Astrocyte (in vitro differentiated cells and primary cell): Measurements from ENCODE around the gene TBATA. TPM values are rescaled to one million over a fixed set of nuclear protein-coding genes. Genes with fewer than 3 reads are reported as not detected.

Experiments
- DNase-seq: peaks from one replicate; pipeline ENCODE4 v3.0.0-alpha.2; 2010; ENCODE audit warnings: low read depth
- FAIRE-seq: peaks from 2 replicates; lab custom pipeline; 2011; peaks lifted over from hg19 to GRCh38; lab: Jason Lieb, UNC
- H2AFZ ChIP-seq: 2 replicates; pipeline ENCODE4 v1.6.0; 2012; ENCODE audit warnings: low read depth, low read length, inconsistent platforms
- H3K27ac ChIP-seq: 2 replicates; pipeline ENCODE4 v1.5.1; 2011; ENCODE audit warnings: low read depth, low read length, inconsistent platforms
- H3K27me3 ChIP-seq: 2 replicates; pipeline ENCODE4 v1.6.0; 2011; ENCODE audit warnings: low read length, inconsistent platforms; ENCODE audit not compliant: insufficient read depth
- H3K36me3 ChIP-seq: 2 replicates; pipeline ENCODE4 v1.5.1; 2011; ENCODE audit warnings: low read length, inconsistent platforms; ENCODE audit not compliant: insufficient read depth
- H3K4me1 ChIP-seq: 2 replicates; pipeline ENCODE4 v1.5.1; 2011; ENCODE audit warnings: low read length, inconsistent platforms; ENCODE audit not compliant: insufficient read depth
- H3K4me2 ChIP-seq: 2 replicates; pipeline ENCODE4 v1.6.0; 2012; ENCODE audit warnings: low read length, inconsistent platforms
- H3K4me3 ChIP-seq: 2 replicates; pipeline ENCODE4 v1.5.1; 2011; ENCODE audit warnings: low read depth, mild to moderate bottlenecking, low read length, inconsistent platforms; ENCODE audit not compliant: insufficient read depth
- H3K79me2 ChIP-seq: 2 replicates; pipeline ENCODE4 v1.6.0; 2012; ENCODE audit warnings: mild to moderate bottlenecking, low read length, inconsistent platforms; ENCODE audit not compliant: insufficient read depth
- H3K9ac ChIP-seq: 2 replicates; pipeline ENCODE4 v1.6.0; 2012; ENCODE audit warnings: mild to moderate bottlenecking, low read length, inconsistent platforms
- H3K9me3 ChIP-seq: 2 replicates; pipeline ENCODE4 v1.5.1; 2012; ENCODE audit warnings: low read depth, mild to moderate bottlenecking, low read length, inconsistent platforms; ENCODE audit not compliant: insufficient read depth
- H4K20me1 ChIP-seq: 2 replicates; pipeline ENCODE4 v1.6.0; 2012; ENCODE audit warnings: low read length, inconsistent platforms; ENCODE audit not compliant: insufficient read depth
- H3K27ac Mint-ChIP-seq: one replicate; pipeline ENCODE4 v1.8.0; 2021; ENCODE audit warnings: mild to moderate bottlenecking, mixed read lengths; ENCODE audit not compliant: unreplicated experiment
- H3K27me3 Mint-ChIP-seq: one replicate; pipeline ENCODE4 v1.8.0; 2021; ENCODE audit warnings: low read depth, mixed read lengths; ENCODE audit not compliant: unreplicated experiment
- H3K36me3 Mint-ChIP-seq: one replicate; pipeline ENCODE4 v1.8.0; 2021; ENCODE audit warnings: low read depth, mixed read lengths; ENCODE audit not compliant: unreplicated experiment
- H3K4me1 Mint-ChIP-seq: one replicate; pipeline ENCODE4 v1.8.0; 2021; ENCODE audit warnings: low read depth, mixed read lengths; ENCODE audit not compliant: unreplicated experiment
- H3K4me3 Mint-ChIP-seq: one replicate; pipeline ENCODE4 v1.8.0; 2021; ENCODE audit warnings: mild to moderate bottlenecking, moderate library complexity, mixed read lengths; ENCODE audit not compliant: unreplicated experiment
- H3K9me3 Mint-ChIP-seq: one replicate; pipeline ENCODE4 v1.8.0; 2021; ENCODE audit warnings: mild to moderate bottlenecking, mixed read lengths; ENCODE audit not compliant: unreplicated experiment
- CTCF ChIP-seq: IDR thresholded peaks from 2 replicates; pipeline ENCODE4 v1.5.1; 2011; ENCODE audit warnings: low read depth, mild to moderate bottlenecking, inconsistent platforms, low read length, moderate library complexity; ENCODE audit not compliant: insufficient read depth
- EZH2 ChIP-seq: IDR thresholded peaks from 2 replicates; pipeline ENCODE4 v1.6.1; 2012; ENCODE audit warnings: mild to moderate bottlenecking, low read length, inconsistent platforms; ENCODE audit not compliant: insufficient read depth
- total RNA-seq: library from RNA; stranded (reverse); gene quantifications from 2 replicates; pipeline ENCODE4 v1.2.1, GENCODE V29; 2021

Gene TBATA
- total RNA-seq, 1 donor from 2014 or later = not detected

DNA sequence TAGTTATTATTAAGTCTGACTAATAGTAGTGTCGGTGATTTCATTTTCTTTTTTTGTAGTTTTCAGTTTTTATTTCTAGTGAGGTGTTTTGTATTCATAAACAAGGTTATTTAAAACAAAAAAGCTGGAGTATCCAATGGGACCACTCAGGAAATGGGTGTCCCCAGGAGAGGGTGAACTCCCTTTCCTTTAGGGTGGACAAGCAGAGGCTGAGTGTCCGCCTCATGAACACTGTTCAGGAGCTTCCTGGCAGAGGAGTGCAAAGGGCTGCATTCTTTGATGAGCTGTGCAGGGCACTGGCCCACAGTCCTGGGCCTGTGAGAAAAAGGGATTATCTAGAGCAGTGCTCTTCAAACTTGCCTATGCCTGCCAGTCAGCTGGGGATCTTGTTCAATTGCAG, 56.8 kb downstream of the TBATA start:
- Mint-ChIP-seq H3K27ac (no peak overlapping the region), H3K27me3 (peaks cover 14% of the 10 kb centered on the region), H3K4me3 (no peak overlapping the region), H3K4me1 (no peaks in the 10 kb centered on the region), H3K9me3 (peaks cover 4% of the 10 kb centered on the region), H3K36me3 (peaks cover 34% of the 10 kb centered on the region)
- DNase-seq (no peak), FAIRE-seq (no peak)
- no peak for TF ChIP-seq EZH2
- no peak for TF ChIP-seq CTCF
- Histone ChIP-seq H3K79me2 (no peaks in the 10 kb centered on the region), H3K36me3 (no peaks in the 10 kb centered on the region), H3K9me3 (no peaks in the 10 kb centered on the region), H3K4me1 (no peaks in the 10 kb centered on the region), H3K4me2 (no peak overlapping the region), H3K4me3 (no peak overlapping the region), H3K27me3 (peaks cover 4% of the 10 kb centered on the region), H4K20me1 (peaks cover 21% of the 10 kb centered on the region), H3K27ac (no peak overlapping the region), H3K9ac (no peak overlapping the region), H2AFZ (no peak overlapping the region)

GRCh38 chr10:70726909-70727495, 58.2 kb downstream of the TBATA start:
- TF ChIP-seq EZH2 = no peak
- TF ChIP-seq CTCF = no peak
- Mint-ChIP-seq H3K27me3 (peaks cover 10% of the 10 kb centered on the region), H3K27ac (no peak overlapping the region), H3K36me3 (peaks cover 28% of the 10 kb centered on the region), H3K4me1 (peaks cover 12% of the 10 kb centered on the region), H3K9me3 (peaks cover 4% of the 10 kb centered on the region), H3K4me3 (no peak overlapping the region)
- Histone ChIP-seq H2AFZ (no peak overlapping the region), H4K20me1 (peaks cover 21% of the 10 kb centered on the region), H3K27me3 (peaks cover 4% of the 10 kb centered on the region), H3K9ac (no peak overlapping the region), H3K4me2 (no peak overlapping the region), H3K36me3 (no peaks in the 10 kb centered on the region), H3K4me1 (peaks cover 13% of the 10 kb centered on the region), H3K79me2 (no peaks in the 10 kb centered on the region), H3K27ac (no peak overlapping the region), H3K9me3 (no peaks in the 10 kb centered on the region), H3K4me3 (no peak overlapping the region)
- FAIRE-seq = no peak
- DNase-seq = no peak

- Mint-ChIP-seq H3K36me3 (peaks cover 18% of the 10 kb centered on the region), H3K27me3 (peaks cover 3% of the 10 kb centered on the region), H3K27ac (no peak overlapping the region), H3K4me3 (no peak overlapping the region), H3K4me1 (peaks cover 13% of the 10 kb centered on the region), H3K9me3 (peaks cover 4% of the 10 kb centered on the region)
- Histone ChIP-seq H3K79me2 (no peaks in the 10 kb centered on the region), H3K27ac (no peak overlapping the region), H4K20me1 (peaks cover 13% of the 10 kb centered on the region), H2AFZ (no peak overlapping the region), H3K4me1 (peaks cover 13% of the 10 kb centered on the region), H3K36me3 (peaks cover 5% of the 10 kb centered on the region), H3K4me3 (no peak overlapping the region), H3K9me3 (no peaks in the 10 kb centered on the region), H3K27me3 (no peaks in the 10 kb centered on the region), H3K9ac (no peak overlapping the region), H3K4me2 (no peak overlapping the region)
- no peak for DNase-seq
- no peak for TF ChIP-seq EZH2
- TF ChIP-seq CTCF = no peak
- FAIRE-seq = no peak
Measured at GRCh38 chr10:70723771-70724170, 61.4 kb downstream of the TBATA start.
